Liver (tissue), 3 donors: ENCODE results near the gene TTC33.

ENCODE experiments used
- ATF3 ChIP-seq: IDR thresholded peaks from 2 replicates; pipeline ENCODE4 v1.6.1; 2016; ENCODE audit warnings: antibody characterized with exemption
- CTCF ChIP-seq: fragments of 150-350 bp; IDR thresholded peaks from 2 replicates; pipeline ENCODE4 v1.5.1; 2017; ENCODE audit warnings: improper control_type of control experiment, low read depth, low read length; ENCODE audit not compliant: missing input control
- EGR1 ChIP-seq, 2 donors: IDR thresholded peaks; 2 replicates each; pipeline ENCODE4 v1.6.1; 2016 to 2018; ENCODE audit warnings: antibody characterized with exemption in 2 of 2, low read depth in 2 of 2
- FOXA1 ChIP-seq: IDR thresholded peaks from 2 replicates; pipeline ENCODE4 v1.6.1; 2016; ENCODE audit warnings: antibody characterized with exemption
- HNF4G ChIP-seq: IDR thresholded peaks from 2 replicates; pipeline ENCODE4 v1.6.1; 2016; ENCODE audit warnings: antibody characterized with exemption
- MAX ChIP-seq: IDR thresholded peaks from 2 replicates; pipeline ENCODE4 v1.6.1; 2016; ENCODE audit warnings: antibody characterized with exemption
- RAD21 ChIP-seq, 2 donors: IDR thresholded peaks; 2 replicates each; pipeline ENCODE4 v1.6.1; 2016; ENCODE audit warnings: antibody characterized with exemption in 2 of 2, mild to moderate bottlenecking in 2 of 2
- REST ChIP-seq: IDR thresholded peaks from 2 replicates; pipeline ENCODE4 v1.6.1; 2016; ENCODE audit warnings: antibody characterized with exemption, mild to moderate bottlenecking
- TAF1 ChIP-seq: conservative IDR thresholded peaks from 2 replicates; pipeline ENCODE4 v1.6.1; 2016; ENCODE audit warnings: antibody characterized with exemption, mild to moderate bottlenecking
- YY1 ChIP-seq: IDR thresholded peaks from 2 replicates; pipeline ENCODE4 v1.6.1; 2016; ENCODE audit warnings: antibody characterized with exemption, mild to moderate bottlenecking
- ZBTB33 ChIP-seq: IDR thresholded peaks from 2 replicates; pipeline ENCODE4 v1.6.1; 2016; ENCODE audit warnings: antibody characterized with exemption
- donor health status: healthy.
- donor health status: healthy.

- no peak for TF ChIP-seq CTCF
- TF ChIP-seq MAX = no peak
- no peak for TF ChIP-seq EGR1 (IDR thresholded peaks at IDR 0.05; ENCODE audit: low read depth in 2 of 2)
- no peak for TF ChIP-seq ATF3
- TF ChIP-seq YY1 = no peak
- no peak for TF ChIP-seq TAF1
- no peak for TF ChIP-seq RAD21 (IDR thresholded peaks at IDR 0.05)
- no peak for TF ChIP-seq FOXA1
- no peak for TF ChIP-seq ZBTB33
- no peak for TF ChIP-seq HNF4G
- no peak for TF ChIP-seq REST
These were observed 72.5 kb downstream of the TTC33 start for GRCh38 chr5:40683305-40683704.
